HAP-1 (cell line): ENCODE data around the gene FRYL.
"Not testable (repeated sequence)": the region's sequence is repeated elsewhere in the genome, so short reads cannot be mapped to it uniquely, and the experiment has no call there.

Experiments used
- DNase-seq, 2 experiments: peaks; one replicate each; pipeline ENCODE4 v3.0.0-alpha.2; 2016 to 2020; ENCODE audit warnings: low spot score in 2 of 2
- H3K27me3 ChIP-seq: fragments of 250-450 bp; sonication (Bioruptor Pico); 2 replicates; pipeline ENCODE4 v1.5.1; 2020; ENCODE audit warnings: low read depth, mild to moderate bottlenecking, moderate library complexity
- H3K36me3 ChIP-seq: fragments of 250-450 bp; sonication (Bioruptor Pico); replicated peaks from 2 replicates; pipeline ENCODE4 v1.5.1; 2020; ENCODE audit warnings: mild to moderate bottlenecking
- H3K4me1 ChIP-seq: fragments of 250-450 bp; sonication (Bioruptor Pico); 2 replicates; pipeline ENCODE4 v1.5.1; 2020; ENCODE audit warnings: mild to moderate bottlenecking
- H3K4me3 ChIP-seq: fragments of 250-450 bp; sonication (Bioruptor Pico); 2 replicates; pipeline ENCODE4 v1.5.1; 2020; ENCODE audit warnings: mild to moderate bottlenecking, moderate library complexity
- H3K9me3 ChIP-seq: fragments of 250-450 bp; sonication (Bioruptor Pico); 2 replicates; pipeline ENCODE4 v1.5.1; 2020; ENCODE audit warnings: mild to moderate bottlenecking, moderate library complexity
- in situ Hi-C: fragments of 300-500 bp; cut with MboI; formaldehyde crosslinking; loops from 3 replicates; pipeline ENCODE4 v1.14.3; 2020; ENCODE audit warnings: low sequenced_read_pairs, inconsistent platforms, mixed read lengths

The FRYL gene

DNA sequence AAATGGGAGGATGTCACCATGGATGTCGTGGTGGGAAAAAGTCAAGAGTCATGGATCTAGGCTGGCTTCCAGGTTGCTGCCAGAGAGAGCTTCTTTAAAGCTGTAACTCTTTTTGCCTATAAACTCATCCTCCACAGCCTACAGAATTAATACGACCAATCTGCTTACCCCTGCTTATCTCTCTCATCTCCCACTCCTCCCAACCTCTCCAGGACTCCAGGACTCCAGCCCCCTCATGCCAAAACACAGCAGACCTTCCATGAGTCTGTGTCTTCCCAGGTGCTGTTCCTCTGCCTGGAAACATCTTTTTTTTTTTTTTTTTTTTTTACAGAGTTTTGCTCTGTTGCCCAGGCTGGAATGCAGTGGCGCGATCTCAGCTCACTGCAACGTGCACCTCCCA lies 312.2 kb downstream of the FRYL start:
- H3K9me3 ChIP-seq: no peaks in the 10 kb centered on the region
- no peaks in the 10 kb centered on the region for H3K36me3 ChIP-seq
- in situ Hi-C loops: loop anchor here (25.0 kb wide), 1 partner anchor 494 kb away; no protein-coding TSS in a partner anchor
- H3K27me3 ChIP-seq: no peaks in the 10 kb centered on the region
- H3K4me3 ChIP-seq: no peak overlapping the region
- no peaks in the 10 kb centered on the region for H3K4me1 ChIP-seq
- DNase-seq: no peak

DNA sequence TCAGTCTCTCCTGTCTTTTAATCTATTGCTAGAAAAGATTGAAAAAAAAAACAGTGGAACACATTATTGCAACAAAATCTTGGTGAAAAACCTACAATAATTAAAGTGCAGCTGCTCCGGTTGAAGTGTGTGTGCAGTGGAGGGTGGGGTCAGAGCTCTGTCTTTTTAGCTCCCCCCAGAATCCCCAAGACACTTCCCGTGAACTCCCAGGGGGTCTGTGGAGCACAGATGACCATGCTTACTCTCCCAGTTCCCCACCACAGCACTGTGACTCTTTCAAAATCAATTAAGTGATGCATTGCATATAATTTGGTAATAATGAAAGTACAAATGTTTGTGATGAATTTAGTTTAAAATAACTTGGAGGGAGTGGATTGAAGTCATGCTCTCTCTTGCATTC lies 312.6 kb downstream of the FRYL start:
- Histone ChIP-seq H3K9me3 (no peaks in the 10 kb centered on the region), H3K4me1 (no peaks in the 10 kb centered on the region), H3K4me3 (no peak overlapping the region), H3K36me3 (no peaks in the 10 kb centered on the region), H3K27me3 (no peaks in the 10 kb centered on the region)
- in situ Hi-C loops: loop anchor here (25.0 kb wide), 1 partner anchor 495 kb away; no protein-coding TSS in a partner anchor
- DNase-seq: no peak

DNA sequence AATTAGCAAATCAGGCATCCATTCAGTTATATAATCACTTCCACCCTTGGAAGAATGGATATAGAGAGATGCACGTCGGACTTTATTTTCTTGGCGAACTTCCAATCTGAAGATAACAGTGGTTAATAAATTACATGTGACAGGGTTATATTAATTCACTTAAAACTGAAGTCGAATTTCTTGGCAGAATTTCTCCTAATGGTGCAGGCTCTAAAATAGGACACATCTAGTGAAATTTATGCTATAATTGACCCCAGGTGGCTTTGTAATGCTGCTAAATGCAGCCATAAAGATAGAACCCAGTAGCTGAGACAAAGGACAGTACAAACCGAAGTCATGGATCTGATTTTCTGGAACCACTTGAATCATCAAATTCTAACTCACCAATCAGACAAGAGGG lies 317.7 kb downstream of the FRYL start:
- no peaks in the 10 kb centered on the region for H3K36me3 ChIP-seq
- in situ Hi-C loops: loop anchor here (25.0 kb wide), 1 partner anchor 500 kb away; no protein-coding TSS in a partner anchor
- H3K27me3 ChIP-seq: no peaks in the 10 kb centered on the region
- H3K9me3 ChIP-seq: no peaks in the 10 kb centered on the region
- H3K4me1 ChIP-seq: no peaks in the 10 kb centered on the region
- DNase-seq: no peak
- H3K4me3 ChIP-seq: no peak overlapping the region

DNA sequence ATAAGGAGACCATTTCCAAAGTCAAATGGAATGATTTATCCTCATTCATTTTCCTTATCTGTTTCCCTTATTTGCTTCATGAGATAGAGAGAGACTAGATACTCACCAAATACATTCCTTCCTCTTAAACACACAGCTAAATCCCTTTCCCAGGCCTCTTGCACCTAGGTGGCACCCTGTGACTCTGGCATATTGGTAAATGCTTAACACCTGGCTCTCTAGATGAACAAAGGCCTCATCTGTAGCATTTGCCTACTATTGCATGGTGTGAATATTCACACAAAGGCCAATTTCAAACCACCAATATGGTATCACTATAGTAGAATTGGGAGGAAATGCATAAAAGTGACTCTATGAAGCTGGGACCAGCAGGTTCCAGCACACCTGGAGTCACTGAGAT lies 319.1 kb downstream of the FRYL start:
- Histone ChIP-seq H3K4me3 (no peak overlapping the region), H3K9me3 (no peaks in the 10 kb centered on the region), H3K27me3 (no peaks in the 10 kb centered on the region), H3K36me3 (no peaks in the 10 kb centered on the region), H3K4me1 (no peaks in the 10 kb centered on the region)
- no peak for DNase-seq
- in situ Hi-C loops: loop anchor here (25.0 kb wide), 1 partner anchor 501 kb away; no protein-coding TSS in a partner anchor

DNA sequence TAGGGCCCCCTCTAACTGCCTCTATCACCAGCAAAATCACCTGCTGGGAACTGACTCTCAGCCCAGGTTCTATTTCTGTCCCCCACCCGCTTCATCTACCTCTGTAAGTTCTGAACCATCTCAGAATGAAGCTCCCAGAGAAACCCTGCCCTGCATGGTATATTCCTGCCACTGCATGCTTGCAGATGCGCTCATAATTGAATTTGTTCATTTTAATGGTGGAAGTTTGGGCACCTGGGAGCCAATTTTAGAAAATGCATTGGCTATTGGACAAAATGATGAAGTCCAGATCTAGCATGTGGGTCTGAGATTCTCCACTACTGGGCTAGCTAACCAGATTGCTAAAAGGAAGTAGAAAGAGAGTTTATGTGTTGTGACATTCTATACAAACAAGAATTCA lies 325.5 kb downstream of the FRYL start:
- H3K27me3 ChIP-seq: no peaks in the 10 kb centered on the region
- no peaks in the 10 kb centered on the region for H3K4me1 ChIP-seq
- no peaks in the 10 kb centered on the region for H3K9me3 ChIP-seq
- no peaks in the 10 kb centered on the region for H3K36me3 ChIP-seq
- H3K4me3 ChIP-seq: no peak overlapping the region
- DNase-seq: no peak
- in situ Hi-C loops: loop anchor here (25.0 kb wide), 1 partner anchor 508 kb away; no protein-coding TSS in a partner anchor

DNA sequence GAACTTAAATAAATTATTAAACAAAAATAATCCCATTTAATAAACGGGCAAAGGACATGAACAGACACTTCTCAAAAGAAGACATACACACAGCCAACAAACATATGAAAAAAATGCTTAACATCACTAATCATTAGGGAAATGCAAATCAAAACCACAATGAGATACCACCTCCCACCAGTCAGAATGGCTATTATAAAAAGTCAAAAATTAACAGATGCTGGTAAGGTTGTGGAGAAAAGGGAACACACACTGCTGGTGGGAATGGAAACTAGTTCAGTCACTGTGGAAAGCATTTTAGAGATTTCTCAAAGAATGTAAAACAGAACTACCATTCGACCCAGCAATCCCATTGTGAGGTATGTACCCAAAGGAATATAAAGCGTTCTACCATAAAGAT lies 328.4 kb downstream of the FRYL start:
- not testable (repeated sequence) for H3K27me3 ChIP-seq, H3K36me3 ChIP-seq, DNase-seq, H3K9me3 ChIP-seq, H3K4me1 ChIP-seq, H3K4me3 ChIP-seq
- in situ Hi-C loops: loop anchor here (25.0 kb wide), 1 partner anchor 511 kb away; no protein-coding TSS in a partner anchor

DNA sequence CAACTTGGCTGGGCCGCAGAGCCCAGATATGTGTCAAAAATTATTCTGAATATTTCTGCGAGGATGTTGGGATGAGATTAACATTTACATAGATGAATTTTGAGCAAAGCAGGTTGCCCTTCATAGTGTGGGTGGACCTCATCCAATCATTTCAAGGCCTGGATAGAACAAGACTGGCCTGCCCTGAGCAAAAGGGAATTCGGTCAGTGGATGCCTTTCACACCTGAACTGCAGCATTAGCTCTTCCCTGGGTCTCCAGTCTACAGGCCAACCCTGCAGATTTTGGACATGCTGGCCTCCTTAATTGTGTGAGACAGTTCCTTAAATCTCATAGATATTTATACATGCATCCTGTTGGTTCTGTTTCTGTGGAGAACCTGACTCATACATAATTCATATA lies 329.3 kb downstream of the FRYL start:
- Histone ChIP-seq H3K27me3 (no peaks in the 10 kb centered on the region), H3K4me1 (no peaks in the 10 kb centered on the region), H3K9me3 (no peaks in the 10 kb centered on the region), H3K4me3 (no peak overlapping the region), H3K36me3 (no peaks in the 10 kb centered on the region)
- no peak for DNase-seq
- in situ Hi-C loops: loop anchor here (25.0 kb wide), 1 partner anchor 512 kb away; no protein-coding TSS in a partner anchor

DNA sequence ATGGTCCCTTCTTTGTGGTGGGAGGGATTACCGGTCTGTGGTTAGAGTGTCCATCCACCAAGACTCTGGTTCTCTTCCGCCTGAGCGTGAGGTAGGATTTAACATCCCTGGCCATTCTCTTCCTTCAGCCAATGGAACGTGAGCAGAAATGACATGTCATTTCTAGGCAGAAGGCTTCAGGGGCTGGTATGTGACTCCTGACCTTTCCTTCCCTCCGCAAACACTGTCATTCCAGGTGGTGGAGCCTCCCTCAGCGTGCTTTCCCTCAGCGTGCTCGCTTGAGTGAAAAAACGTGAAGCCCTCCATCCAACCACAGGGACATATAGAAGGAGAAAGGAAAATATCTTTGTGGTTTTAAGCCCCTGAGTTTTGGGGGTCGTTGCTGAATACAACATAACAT lies 330.9 kb downstream of the FRYL start:
- no peak for DNase-seq
- Histone ChIP-seq H3K4me3 (no peak overlapping the region), H3K27me3 (no peaks in the 10 kb centered on the region), H3K36me3 (no peaks in the 10 kb centered on the region), H3K4me1 (no peaks in the 10 kb centered on the region), H3K9me3 (no peaks in the 10 kb centered on the region)
- in situ Hi-C loops: no loop called here
